ENCODE data around the gene MND1. TPM values are rescaled to one million over a fixed set of nuclear protein-coding genes. Genes with fewer than 3 reads are reported as not detected.
A peak's percentile ranks its signal among the peaks of the same experiment; 100 is the strongest.

MND1 gene
- total and polyA plus RNA-seq, 4 donors = 0.23 to 1.3 (median 0.81) TPM; not detected in 1

DNA sequence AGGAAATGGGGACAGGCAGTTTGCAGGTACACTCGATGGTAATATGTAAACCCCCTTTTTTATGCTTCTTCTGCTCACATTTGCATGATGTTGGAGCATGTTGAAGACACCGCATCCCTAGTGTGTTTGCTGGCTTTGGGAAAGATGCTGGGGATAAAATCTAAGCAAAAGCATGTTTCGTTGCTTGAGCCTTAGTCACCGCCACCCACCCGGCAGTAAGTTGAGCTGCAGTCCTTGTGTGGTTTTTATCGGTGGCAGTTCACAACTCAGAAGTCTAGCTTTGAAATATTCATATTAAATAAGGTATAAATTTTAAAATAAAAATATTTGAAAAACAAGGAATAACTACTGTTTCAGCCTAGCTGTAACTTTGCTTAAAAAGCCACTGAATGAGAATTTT lies 21.7 kb upstream of the MND1 start:
- intact Hi-C loops (cut with DNase I) = loop anchor here in 1 of 2 donors (5.0 kb wide), 1 partner anchor 115 kb away; no protein-coding TSS in a partner anchor
- 74 to 83% methylated on average over 6 of the region's 6 CpGs for WGBS, 2 donors
- no peaks in the 10 kb centered on the region for H3K9me3 ChIP-seq (ENCODE audit: control insufficient read depth, low read length)
- H3K27me3 ChIP-seq (ENCODE audit: control insufficient read depth in 1 of 2, insufficient read depth in 2 of 2, low read length in 1 of 2) = no peaks in the 10 kb centered on the region
- H3K36me3 ChIP-seq (ENCODE audit: control insufficient read depth in 1 of 2, insufficient read depth in 2 of 2, low read length in 1 of 2) = peaks cover 0 to 4% of the 10 kb centered on the region in 2 donors
- H3K4me1 ChIP-seq (ENCODE audit: control insufficient read depth in 1 of 2, insufficient read depth in 2 of 2, low read length in 2 of 2) = peaks cover 0 to 2% of the 10 kb centered on the region in 2 donors
- ATAC-seq (ENCODE audit: low FRiP score) = no peak
- H3K4me3 ChIP-seq (ENCODE audit: low read length in 2 of 2) = no peak overlapping the region
- no peak overlapping the region for H3K27ac ChIP-seq (ENCODE audit: low read depth in 1 of 2, low read length in 2 of 2)
- DNase-seq = no peak

DNA sequence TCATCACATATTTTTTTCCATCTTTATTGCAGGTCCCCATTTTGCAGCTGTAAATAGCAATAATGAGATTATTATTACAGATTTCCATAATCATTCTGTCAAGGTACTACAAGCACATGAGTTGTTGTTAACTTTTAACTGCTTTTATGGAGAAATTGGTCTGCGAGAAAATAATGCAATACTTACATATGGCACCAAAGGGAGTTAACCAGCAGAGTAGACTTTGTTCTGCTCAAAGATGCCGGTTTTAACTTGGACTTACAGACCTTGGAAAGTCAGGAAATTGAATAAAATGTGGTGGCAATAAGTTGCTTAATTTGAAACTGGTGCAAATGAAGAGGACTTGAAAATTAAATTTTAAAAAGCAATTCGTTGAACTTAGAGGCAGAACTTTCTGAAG lies 20.4 kb upstream of the MND1 start:
- Histone ChIP-seq H3K4me1 (ENCODE audit: control insufficient read depth in 1 of 2, insufficient read depth in 2 of 2, low read length in 2 of 2) (peaks cover 0 to 2% of the 10 kb centered on the region in 2 donors), H3K36me3 (ENCODE audit: control insufficient read depth in 1 of 2, insufficient read depth in 2 of 2, low read length in 1 of 2) (peaks cover 0 to 4% of the 10 kb centered on the region in 2 donors), H3K27ac (ENCODE audit: low read depth in 1 of 2, low read length in 2 of 2) (no peak overlapping the region), H3K9me3 (ENCODE audit: control insufficient read depth, low read length) (no peaks in the 10 kb centered on the region), H3K27me3 (ENCODE audit: control insufficient read depth in 1 of 2, insufficient read depth in 2 of 2, low read length in 1 of 2) (no peaks in the 10 kb centered on the region), H3K4me3 (ENCODE audit: low read length in 2 of 2) (no peak overlapping the region)
- WGBS, 2 donors = 90 to 91% methylated on average over 3 of the region's 3 CpGs
- intact Hi-C loops (cut with DNase I) = loop anchor here in 1 of 2 donors (5.0 kb wide), 1 partner anchor 117 kb away; no protein-coding TSS in a partner anchor
- DNase-seq (no peak), ATAC-seq (ENCODE audit: low FRiP score) (no peak)

DNA sequence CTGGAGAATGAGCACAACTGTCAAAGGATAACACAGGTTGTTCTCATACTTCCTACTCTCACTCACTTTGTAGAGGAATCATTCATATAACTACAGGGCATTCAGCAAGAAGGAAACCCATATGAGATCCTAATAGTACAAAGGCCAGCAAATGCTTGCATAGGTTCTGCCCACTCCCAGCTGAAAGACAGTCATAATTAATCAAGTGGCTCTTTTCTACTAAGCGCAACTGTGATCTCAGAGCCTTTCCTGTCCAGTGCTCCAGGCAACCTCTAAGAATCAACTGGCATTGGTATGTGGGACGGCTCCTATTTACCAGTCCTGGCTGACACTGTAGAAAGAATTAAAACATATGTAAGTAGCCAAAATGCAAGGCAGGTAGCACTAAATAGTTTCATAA lies 18.9 kb upstream of the MND1 start:
- H3K27ac ChIP-seq (ENCODE audit: low read depth in 1 of 2, low read length in 2 of 2) = no peak overlapping the region
- no peak for ATAC-seq (ENCODE audit: low FRiP score)
- H3K36me3 ChIP-seq (ENCODE audit: control insufficient read depth in 1 of 2, insufficient read depth in 2 of 2, low read length in 1 of 2) = peaks cover 0 to 4% of the 10 kb centered on the region in 2 donors

DNA sequence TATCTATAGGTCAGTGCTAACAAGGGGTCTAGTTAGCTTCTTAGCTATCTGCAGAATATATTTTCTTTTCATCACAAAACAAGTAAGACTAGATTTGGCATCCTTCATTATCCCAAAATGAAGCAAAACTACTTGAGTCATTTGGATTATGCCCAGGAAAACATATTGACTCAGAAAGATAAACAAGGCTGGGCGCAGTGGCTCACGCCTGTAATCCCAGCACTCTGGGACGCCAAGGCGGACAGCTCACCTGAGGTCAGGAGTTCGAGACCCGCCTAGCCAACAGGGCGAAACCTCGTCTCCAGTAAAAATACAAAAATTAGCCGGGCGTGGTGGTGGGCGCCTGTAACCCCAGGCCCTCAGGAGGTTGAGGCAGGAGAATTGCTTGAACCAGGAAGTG lies 18.0 kb upstream of the MND1 start:
- H3K4me3 ChIP-seq (ENCODE audit: low read length in 2 of 2) = no peak overlapping the region
- intact Hi-C loops (cut with DNase I) = no loop called here
- WGBS, 2 donors = 61 to 66% methylated on average over 11 of the region's 11 CpGs
- no peaks in the 10 kb centered on the region for H3K27me3 ChIP-seq (ENCODE audit: control insufficient read depth in 1 of 2, insufficient read depth in 2 of 2, low read length in 1 of 2)
- no peaks in the 10 kb centered on the region for H3K9me3 ChIP-seq (ENCODE audit: control insufficient read depth, low read length)
- peaks cover 0 to 2% of the 10 kb centered on the region in 2 donors for H3K4me1 ChIP-seq (ENCODE audit: control insufficient read depth in 1 of 2, insufficient read depth in 2 of 2, low read length in 2 of 2)
- peaks cover 0 to 3% of the 10 kb centered on the region in 2 donors for H3K36me3 ChIP-seq (ENCODE audit: control insufficient read depth in 1 of 2, insufficient read depth in 2 of 2, low read length in 1 of 2)
- DNase-seq = peak in 1 of 2 donors; percentile 58
- H3K27ac ChIP-seq (ENCODE audit: low read depth in 1 of 2, low read length in 2 of 2) = peak overlapping the region in 1 of 2 donors; percentile 28
- ATAC-seq (ENCODE audit: low FRiP score) = no peak

More for the DNA sequence above, 18.9 kb upstream of the MND1 start:
- peaks cover 0 to 2% of the 10 kb centered on the region in 2 donors for H3K4me1 ChIP-seq (ENCODE audit: control insufficient read depth in 1 of 2, insufficient read depth in 2 of 2, low read length in 2 of 2)
- no peak for DNase-seq
- no peaks in the 10 kb centered on the region for H3K27me3 ChIP-seq (ENCODE audit: control insufficient read depth in 1 of 2, insufficient read depth in 2 of 2, low read length in 1 of 2)
- 87 to 90% methylated on average over 2 of the region's 2 CpGs for WGBS, 2 donors
- H3K4me3 ChIP-seq (ENCODE audit: low read length in 2 of 2) = no peak overlapping the region
- H3K9me3 ChIP-seq (ENCODE audit: control insufficient read depth, low read length) = no peaks in the 10 kb centered on the region
- intact Hi-C loops (cut with DNase I) = no loop called here

DNA sequence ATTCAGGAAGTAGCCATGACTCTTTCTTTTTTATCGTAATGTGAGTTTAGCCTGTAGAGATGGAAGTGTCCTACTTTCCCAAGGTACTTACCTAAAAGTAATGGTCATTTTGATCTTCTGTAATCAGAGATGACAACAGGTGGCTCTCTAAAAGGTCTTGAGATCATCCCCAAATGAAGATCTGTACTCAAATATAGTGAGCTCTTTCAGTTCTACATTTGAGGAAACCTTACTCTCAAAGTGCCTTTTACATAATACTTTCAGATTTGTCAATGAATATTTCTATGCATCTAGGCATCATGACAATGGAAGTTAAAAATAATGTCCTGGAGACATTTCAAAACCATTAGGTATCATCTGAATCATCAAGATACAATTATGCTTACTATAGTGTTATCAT lies 17.2 kb upstream of the MND1 start:
- no peak overlapping the region for H3K4me3 ChIP-seq (ENCODE audit: low read length in 2 of 2)
- ATAC-seq (ENCODE audit: low FRiP score) (no peak), DNase-seq (no peak)
- H3K9me3 ChIP-seq (ENCODE audit: control insufficient read depth, low read length) = no peaks in the 10 kb centered on the region
- no peak overlapping the region for H3K27ac ChIP-seq (ENCODE audit: low read depth in 1 of 2, low read length in 2 of 2)
- 59 to 60% methylated on average over 1 of the region's 1 CpG for WGBS, 2 donors
- peaks cover 0 to 2% of the 10 kb centered on the region in 2 donors for H3K4me1 ChIP-seq (ENCODE audit: control insufficient read depth in 1 of 2, insufficient read depth in 2 of 2, low read length in 2 of 2)
- no peaks in the 10 kb centered on the region for H3K27me3 ChIP-seq (ENCODE audit: control insufficient read depth in 1 of 2, insufficient read depth in 2 of 2, low read length in 1 of 2)
- H3K36me3 ChIP-seq (ENCODE audit: control insufficient read depth in 1 of 2, insufficient read depth in 2 of 2, low read length in 1 of 2) = peaks cover 0 to 3% of the 10 kb centered on the region in 2 donors
- intact Hi-C loops (cut with DNase I) = no loop called here

DNA sequence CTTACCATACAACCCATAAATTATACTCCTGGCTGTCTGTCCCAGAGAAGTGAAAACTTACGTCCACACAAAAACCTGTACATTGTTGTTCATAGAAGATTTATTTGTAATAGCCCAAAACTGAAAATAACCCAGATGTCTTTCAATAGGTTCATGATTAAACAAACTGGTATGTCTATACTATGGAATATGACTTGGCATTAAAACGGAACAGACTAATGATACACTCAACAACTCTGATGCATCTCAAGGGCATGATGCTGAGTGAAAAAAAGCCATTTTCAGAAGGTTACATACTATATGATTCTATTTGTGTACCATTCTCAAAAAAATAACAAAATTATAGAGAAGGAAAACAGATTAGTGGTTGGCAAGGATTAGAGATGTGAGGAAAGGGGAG lies 11.6 kb upstream of the MND1 start:
- intact Hi-C loops (cut with DNase I) = no loop called here
- Histone ChIP-seq H3K27me3 (ENCODE audit: control insufficient read depth in 1 of 2, insufficient read depth in 2 of 2, low read length in 1 of 2) (no peaks in the 10 kb centered on the region), H3K27ac (ENCODE audit: low read depth in 1 of 2, low read length in 2 of 2) (no peak overlapping the region), H3K36me3 (ENCODE audit: control insufficient read depth in 1 of 2, insufficient read depth in 2 of 2, low read length in 1 of 2) (peaks cover 0 to 1% of the 10 kb centered on the region in 2 donors), H3K4me1 (ENCODE audit: control insufficient read depth in 1 of 2, insufficient read depth in 2 of 2, low read length in 2 of 2) (no peaks in the 10 kb centered on the region), H3K9me3 (ENCODE audit: control insufficient read depth, low read length) (no peaks in the 10 kb centered on the region), H3K4me3 (ENCODE audit: low read length in 2 of 2) (no peak overlapping the region)
- no peak for ATAC-seq (ENCODE audit: low FRiP score)
- 90 to 96% methylated on average over 2 of the region's 2 CpGs for WGBS, 2 donors
- no peak for DNase-seq

DNA sequence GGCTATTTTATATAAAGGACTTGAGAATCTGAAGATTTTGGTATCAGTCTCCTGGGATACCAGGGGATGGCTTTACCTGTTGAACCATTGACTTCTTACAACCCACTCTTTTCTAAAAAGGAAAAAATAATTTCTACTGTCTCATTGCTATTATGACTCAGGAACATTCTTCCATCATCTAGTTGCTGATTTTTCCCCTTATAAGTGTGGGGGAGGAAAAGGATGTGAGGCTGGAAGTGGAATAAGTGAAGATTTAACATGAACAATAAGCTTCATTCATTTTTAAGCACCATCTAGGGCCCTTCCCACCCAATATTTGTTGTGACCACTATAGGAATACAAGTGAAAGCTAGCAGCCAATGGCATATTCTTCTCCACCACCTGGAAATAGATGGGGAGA lies 10.6 kb upstream of the MND1 start:
- no peak for DNase-seq
- Histone ChIP-seq H3K36me3 (ENCODE audit: control insufficient read depth in 1 of 2, insufficient read depth in 2 of 2, low read length in 1 of 2) (peaks cover 0 to 1% of the 10 kb centered on the region in 2 donors), H3K27me3 (ENCODE audit: control insufficient read depth in 1 of 2, insufficient read depth in 2 of 2, low read length in 1 of 2) (no peaks in the 10 kb centered on the region), H3K9me3 (ENCODE audit: control insufficient read depth, low read length) (no peaks in the 10 kb centered on the region), H3K4me3 (ENCODE audit: low read length in 2 of 2) (no peak overlapping the region), H3K27ac (ENCODE audit: low read depth in 1 of 2, low read length in 2 of 2) (no peak overlapping the region), H3K4me1 (ENCODE audit: control insufficient read depth in 1 of 2, insufficient read depth in 2 of 2, low read length in 2 of 2) (no peaks in the 10 kb centered on the region)
- intact Hi-C loops (cut with DNase I) = no loop called here
- no peak for ATAC-seq (ENCODE audit: low FRiP score)

DNA sequence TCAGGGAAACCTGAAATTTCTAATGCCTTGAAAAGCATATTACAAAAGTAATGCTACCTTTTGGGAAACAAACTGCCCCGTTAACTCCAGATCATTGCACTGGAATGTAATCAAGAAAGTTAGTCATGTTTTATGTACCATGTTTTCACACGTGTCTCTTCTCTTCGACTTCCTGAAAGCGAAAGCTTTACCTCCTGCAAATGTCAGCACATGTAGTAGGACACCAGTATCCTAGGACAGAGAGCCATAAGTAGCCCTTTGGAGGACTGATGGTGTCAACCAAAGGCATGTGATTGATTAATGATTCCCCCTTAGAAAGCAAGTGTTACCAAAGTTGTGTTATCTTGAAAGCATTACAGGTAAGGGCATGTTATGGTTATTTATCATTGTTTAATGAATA lies 8.8 kb upstream of the MND1 start:
- DNase-seq = no peak
- H3K36me3 ChIP-seq (ENCODE audit: control insufficient read depth in 1 of 2, insufficient read depth in 2 of 2, low read length in 1 of 2) = peaks cover 0 to 1% of the 10 kb centered on the region in 2 donors
- no peak for ATAC-seq (ENCODE audit: low FRiP score)
- H3K9me3 ChIP-seq (ENCODE audit: control insufficient read depth, low read length) = no peaks in the 10 kb centered on the region
- H3K27ac ChIP-seq (ENCODE audit: low read depth in 1 of 2, low read length in 2 of 2) = no peak overlapping the region
- H3K27me3 ChIP-seq (ENCODE audit: control insufficient read depth in 1 of 2, insufficient read depth in 2 of 2, low read length in 1 of 2) = no peaks in the 10 kb centered on the region
- intact Hi-C loops (cut with DNase I) = no loop called here
- WGBS, 2 donors = 73 to 80% methylated on average over 4 of the region's 4 CpGs
- H3K4me1 ChIP-seq (ENCODE audit: control insufficient read depth in 1 of 2, insufficient read depth in 2 of 2, low read length in 2 of 2) = no peaks in the 10 kb centered on the region
- no peak overlapping the region for H3K4me3 ChIP-seq (ENCODE audit: low read length in 2 of 2)

DNA sequence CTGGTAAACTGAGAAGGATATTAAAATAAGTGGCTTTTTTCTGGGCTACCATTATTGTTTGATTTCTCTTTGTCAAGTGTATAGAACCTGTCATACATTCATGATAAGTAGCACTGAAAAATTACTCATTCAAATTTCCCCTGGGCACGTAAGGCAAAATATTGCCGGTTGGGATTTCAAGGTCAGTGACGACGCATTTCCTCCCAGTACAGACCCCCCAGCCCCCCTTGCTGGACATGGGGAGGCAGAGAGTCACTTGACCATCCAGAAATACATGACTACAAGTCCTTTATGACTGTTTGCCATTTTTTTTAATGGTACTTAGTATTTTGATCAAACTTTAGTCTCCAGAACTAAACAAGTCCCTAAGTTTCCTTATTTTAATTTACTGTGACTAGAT lies 6.8 kb upstream of the MND1 start:
- H3K27ac ChIP-seq (ENCODE audit: low read depth in 1 of 2, low read length in 2 of 2) = no peak overlapping the region
- ATAC-seq (ENCODE audit: low FRiP score) = no peak
- DNase-seq = no peak
- peaks cover 0 to 1% of the 10 kb centered on the region in 2 donors for H3K36me3 ChIP-seq (ENCODE audit: control insufficient read depth in 1 of 2, insufficient read depth in 2 of 2, low read length in 1 of 2)
- no peaks in the 10 kb centered on the region for H3K9me3 ChIP-seq (ENCODE audit: control insufficient read depth, low read length)
- H3K4me3 ChIP-seq (ENCODE audit: low read length in 2 of 2) = no peak overlapping the region
- no peaks in the 10 kb centered on the region for H3K4me1 ChIP-seq (ENCODE audit: control insufficient read depth in 1 of 2, insufficient read depth in 2 of 2, low read length in 2 of 2)
- H3K27me3 ChIP-seq (ENCODE audit: control insufficient read depth in 1 of 2, insufficient read depth in 2 of 2, low read length in 1 of 2) = no peaks in the 10 kb centered on the region
- WGBS, 2 donors = 81 to 83% methylated on average over 4 of the region's 4 CpGs
- intact Hi-C loops (cut with DNase I) = no loop called here
